HG03521 (cell line): ENCODE results near the gene DDTL.
"Not testable (repeated sequence)": the region's sequence is repeated elsewhere in the genome, so short reads cannot be mapped to it uniquely, and the experiment has no call there.

Experiments used
- ATAC-seq: cut with Tn5 transposase; IDR thresholded peaks from one replicate; pipeline ENCODE4 v1.9.1; 2021; ENCODE audit warnings: mild to moderate bottlenecking, moderate library complexity; ENCODE audit not compliant: unreplicated experiment

The DDTL gene

GRCh38 chr22:23969071-23969470 is 2.4 kb downstream of the DDTL start:
- no peak for ATAC-seq

- ATAC-seq = no peak
Observed at GRCh38 chr22:23970201-23970641, 3.5 kb downstream of the DDTL start.

DNA sequence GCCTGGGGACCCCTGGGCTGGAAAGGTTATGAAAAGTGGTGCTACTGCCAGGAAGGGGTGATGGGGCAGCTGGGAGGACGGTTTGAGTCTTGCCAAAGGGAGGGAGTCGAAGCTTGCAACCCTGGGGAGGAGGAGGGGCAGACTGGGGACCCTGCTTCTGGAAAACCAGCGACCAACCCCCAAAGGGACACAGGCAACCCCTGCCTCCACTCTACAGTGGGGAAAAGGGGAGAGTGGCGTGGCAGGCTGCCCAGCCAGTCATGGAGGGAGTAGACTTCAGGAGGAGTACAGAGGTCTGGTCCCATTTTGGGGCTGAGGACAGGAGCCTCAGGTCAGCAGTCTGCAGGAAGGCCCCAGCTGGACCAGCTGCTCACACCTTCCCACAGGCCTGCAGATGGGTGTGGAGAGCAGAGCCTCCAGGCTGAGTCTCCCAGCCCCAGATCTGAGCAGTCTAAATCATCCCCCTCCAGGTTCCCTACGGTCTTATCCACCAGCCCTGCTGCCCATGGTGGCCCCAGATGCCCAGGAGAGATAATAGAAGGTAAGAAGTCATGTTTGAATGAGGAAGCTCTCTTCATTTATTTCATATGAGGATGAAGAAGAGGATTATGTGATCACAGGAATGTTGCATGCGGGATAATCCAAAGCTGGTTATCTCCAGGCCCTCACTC is 4.3 kb downstream of the DDTL start:
- ATAC-seq = no peak

- ATAC-seq = not testable (repeated sequence)
Observed at GRCh38 chr22:23971927-23972326, 5.2 kb downstream of the DDTL start.

DNA sequence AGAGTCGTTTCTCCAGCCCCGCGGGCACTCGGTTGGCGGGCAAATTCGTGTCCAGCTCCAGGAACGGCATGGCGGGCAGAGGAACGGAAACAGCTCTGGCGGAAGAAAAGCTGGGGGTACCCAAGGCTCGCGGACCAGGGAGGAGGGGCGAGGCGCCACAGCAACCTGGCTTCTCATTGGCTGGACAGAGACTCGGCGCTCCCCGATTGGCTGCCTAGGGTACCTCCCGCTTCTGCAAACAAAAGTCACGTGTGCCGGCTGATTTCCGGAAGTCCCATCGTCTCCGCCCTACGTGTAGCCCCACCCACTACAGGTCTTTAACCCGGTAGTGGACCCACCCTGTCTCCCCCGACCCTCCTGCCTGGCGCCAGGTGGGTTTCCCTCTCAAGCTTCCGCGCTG is 7.7 kb downstream of the DDTL start, which contains the start of gene DDT:
Gene DDT, minus strand, starts transcription at position 97 of the 400 bp plus-strand sequence. Its CDS starts 27 bp downstream, at position 70.
- ATAC-seq = peak; percentile 90

DNA sequence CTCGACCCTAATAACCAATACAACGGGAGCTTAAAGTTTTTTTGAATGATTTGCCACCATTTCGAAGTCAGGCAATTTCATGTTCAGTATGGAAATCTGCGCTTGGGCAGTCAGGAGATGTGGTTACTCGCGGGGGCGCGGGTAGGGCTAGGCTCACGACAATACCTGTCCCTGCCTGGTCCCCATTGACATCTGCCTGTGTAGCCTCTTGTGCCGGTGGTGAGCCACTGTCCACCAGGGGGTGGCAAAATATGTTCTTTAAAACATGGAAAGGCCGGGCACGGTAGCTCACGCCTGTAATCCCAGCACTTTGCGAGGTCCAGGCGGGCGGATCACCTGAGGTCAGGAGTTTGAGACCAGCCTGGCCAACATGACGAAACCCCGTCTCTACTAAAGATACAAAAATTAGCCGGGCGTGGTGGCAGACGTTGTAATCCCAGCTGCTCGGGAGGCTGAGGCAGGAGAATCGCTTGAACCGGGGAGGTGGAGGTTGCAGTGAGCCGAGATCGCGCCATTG is 8.2 kb downstream of the DDTL start:
- ATAC-seq = peak; percentile 16

GRCh38 chr22:23977304-23977703 is 10.6 kb downstream of the DDTL start:
- not testable (repeated sequence) for ATAC-seq

DNA sequence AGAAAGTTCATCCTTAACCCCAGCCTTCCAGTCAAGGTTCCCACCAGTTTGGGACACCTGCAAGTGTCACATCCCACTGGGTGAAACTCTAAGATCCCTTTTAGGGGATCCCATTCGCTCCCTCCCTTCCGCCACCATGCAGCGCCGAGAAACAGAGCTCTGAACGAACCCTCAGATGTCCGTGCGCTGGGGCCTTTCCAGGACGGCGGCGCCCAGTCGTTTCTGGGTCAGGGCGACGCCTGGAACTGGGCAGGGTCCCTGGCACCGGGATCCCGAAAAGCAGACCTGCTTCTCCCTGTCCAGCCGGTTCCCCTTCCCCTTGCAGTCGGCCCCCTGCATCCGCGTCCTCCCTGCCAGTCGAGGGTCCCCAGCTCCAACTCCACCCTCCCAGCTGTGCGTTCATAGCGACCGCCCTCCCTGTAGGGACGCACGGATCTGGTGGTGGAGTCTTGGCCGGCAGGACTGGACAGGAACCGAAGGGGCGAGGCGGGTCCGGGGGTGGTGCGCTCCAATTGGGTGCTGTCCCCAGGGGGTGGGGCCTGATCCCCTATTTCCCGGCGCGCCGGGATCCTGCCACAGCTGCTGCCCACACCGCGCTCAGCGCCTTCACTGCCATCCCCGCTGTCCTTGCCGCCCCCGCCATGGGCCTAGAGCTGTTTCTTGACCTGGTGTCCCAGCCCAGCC is 13.0 kb downstream of the DDTL start, which contains the start of gene GSTT2:
Gene GSTT2, plus strand, starts transcription at position 578 of the 684 bp plus-strand sequence.
- ATAC-seq = not testable (repeated sequence)

DNA sequence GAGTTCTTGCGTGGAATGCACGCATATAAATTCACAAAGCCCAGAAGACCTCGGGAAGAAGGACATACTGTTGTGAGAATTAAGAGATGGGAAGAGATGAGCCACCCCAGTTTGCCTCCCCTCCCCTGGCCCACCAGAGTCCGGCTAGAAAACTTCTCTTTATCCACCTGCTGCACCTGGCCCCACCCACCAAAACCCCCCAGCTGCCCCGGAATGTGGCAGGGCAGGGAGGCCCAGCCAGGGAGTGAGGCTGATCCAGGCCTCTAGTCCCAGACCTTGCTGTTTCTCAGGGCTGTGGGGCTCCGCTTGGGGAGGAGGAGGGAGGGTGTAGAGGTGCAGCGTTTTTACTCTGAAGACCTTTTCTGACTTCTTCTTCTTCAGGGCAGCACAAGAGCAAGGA is 13.9 kb downstream of the DDTL start:
- not testable (repeated sequence) for ATAC-seq

DNA sequence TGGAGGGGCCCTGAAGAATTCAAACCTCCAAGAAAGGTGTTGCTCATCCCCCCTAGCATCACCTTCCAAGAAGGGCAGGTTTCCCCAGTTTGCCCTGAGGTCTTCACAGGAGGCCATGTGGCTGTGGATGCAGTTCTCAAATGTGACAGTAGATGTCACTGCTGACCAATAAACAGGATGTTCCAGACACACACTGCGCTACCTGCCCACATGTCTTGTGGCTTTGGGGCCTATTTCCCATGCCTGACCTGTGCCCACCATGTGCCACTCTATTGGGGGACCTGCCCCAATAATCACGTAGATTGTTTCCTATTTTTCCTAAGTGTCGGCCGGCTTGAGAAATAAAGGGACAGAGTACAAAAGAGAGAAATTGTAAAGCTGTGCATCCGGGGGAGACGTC is 17.7 kb downstream of the DDTL start:
- ATAC-seq = no peak

- not testable (repeated sequence) for ATAC-seq
Observed at GRCh38 chr22:23986089-23986488, 19.4 kb downstream of the DDTL start.

GRCh38 chr22:23986538-23987178 is 20.0 kb downstream of the DDTL start:
- ATAC-seq = not testable (repeated sequence)

- not testable (repeated sequence) for ATAC-seq
Observed at GRCh38 chr22:23989583-23990244, 23.0 kb downstream of the DDTL start.

DNA sequence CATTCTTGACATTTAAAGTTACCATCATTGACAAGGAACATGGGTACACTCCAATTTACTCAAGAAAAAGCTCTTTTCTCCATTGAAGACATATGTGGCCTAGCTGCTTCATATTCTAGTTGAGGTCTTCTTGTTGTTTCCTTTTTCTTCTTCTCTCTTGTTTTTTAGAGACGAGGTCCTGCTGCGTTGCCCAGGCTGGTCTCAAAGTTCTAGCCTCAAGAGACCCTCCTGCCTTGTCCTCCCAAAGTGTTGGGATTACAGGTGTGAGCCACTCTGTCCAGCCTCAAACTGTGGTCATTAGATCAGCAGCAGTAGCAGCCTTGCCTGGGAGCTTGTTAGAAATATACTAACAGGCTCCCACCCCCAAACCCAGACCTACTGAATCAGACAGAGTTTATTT is 26.4 kb downstream of the DDTL start:
- ATAC-seq = not testable (repeated sequence)

DNA sequence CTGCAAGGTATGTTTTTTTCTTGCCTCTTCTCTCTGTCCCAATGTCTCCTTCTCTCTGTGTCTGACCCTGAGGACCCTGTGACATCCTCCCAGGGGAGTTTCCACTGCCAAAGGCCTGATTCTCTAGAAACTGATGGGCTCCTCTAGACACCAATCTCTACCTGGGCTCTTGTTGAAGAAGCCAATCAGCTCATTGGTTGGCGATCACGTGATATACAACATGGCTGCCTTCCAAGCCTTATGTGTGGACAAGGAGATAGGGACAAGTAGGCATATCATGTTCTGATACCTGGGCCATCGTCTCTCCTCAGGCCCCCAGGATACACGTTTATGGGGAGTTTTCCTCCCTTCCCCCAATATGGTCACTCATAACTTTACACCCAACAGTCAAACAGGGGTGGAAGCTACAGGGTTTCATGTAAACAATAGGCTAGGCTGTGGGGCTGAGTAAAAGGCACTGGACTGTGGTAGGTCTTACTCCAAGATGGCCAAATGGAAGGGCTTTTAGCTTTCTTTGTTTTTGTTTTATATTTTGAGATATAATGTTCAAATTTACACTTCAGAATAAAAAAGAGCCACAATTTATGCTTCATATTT is 27.0 kb downstream of the DDTL start:
- not testable (repeated sequence) for ATAC-seq

GRCh38 chr22:23997092-23997491 is 30.4 kb downstream of the DDTL start:
- no peak for ATAC-seq

GRCh38 chr22:23999779-24000178 is 33.1 kb downstream of the DDTL start:
- not testable (repeated sequence) for ATAC-seq

- no peak for ATAC-seq
Observed at GRCh38 chr22:24001314-24001713, 34.6 kb downstream of the DDTL start.

DNA sequence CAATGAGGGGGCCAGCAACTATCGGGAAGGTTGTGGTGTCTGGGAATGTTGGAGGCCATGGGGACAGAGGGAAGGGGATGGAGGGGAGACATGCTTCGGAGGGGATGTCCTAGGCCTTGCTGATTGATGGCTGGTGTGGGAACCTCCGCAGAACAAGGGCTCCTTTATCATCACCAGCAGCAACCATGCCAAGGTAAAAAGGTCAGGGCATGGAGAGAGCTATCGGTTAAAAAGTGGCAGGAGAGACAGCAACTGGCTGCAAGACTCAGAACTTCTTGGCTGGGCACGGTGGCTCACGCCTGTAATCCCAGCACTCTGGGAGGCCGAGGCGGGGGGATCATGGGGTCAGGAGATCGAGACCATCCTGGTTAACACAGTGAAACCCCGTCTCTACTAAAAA is 35.6 kb downstream of the DDTL start:
- no peak for ATAC-seq

GRCh38 chr22:24002851-24003250 is 36.2 kb downstream of the DDTL start:
- no peak for ATAC-seq

- ATAC-seq = no peak
Observed at GRCh38 chr22:24003887-24004286, 37.2 kb downstream of the DDTL start.
